HCT116 (cell line): ENCODE results near the gene BORCS5. TPM values are rescaled to one million over a fixed set of nuclear protein-coding genes. Genes with fewer than 3 reads are reported as not detected.

Experiments
- ATAC-seq: fragments of 200-7000 bp; cut with Tn5 transposase; 2 replicates; pipeline ENCODE4 v1.9.1; 2020; ENCODE audit warnings: mild to moderate bottlenecking, moderate library complexity
- BruUV-seq: library from RNA; stranded (reverse); fragments of 400-500 nt; replicated peaks from 2 replicates; lab custom pipeline; 2021; lab: Mats Ljungman, UMichigan
- CTCF ChIA-PET: fragments of 300-600 bp; sonication (Branson Sonifier 250); formaldehyde crosslinking; loops from one replicate; lab custom pipeline; 2021; ENCODE audit warnings: antibody characterized with exemption; lab: Charles Lee
- POLR2A ChIA-PET: fragments of 300-600, 350-600 bp; sonication (Branson Sonifier 250); formaldehyde crosslinking; loops from one replicate; lab custom pipeline; 2021; ENCODE audit warnings: antibody characterized with exemption; lab: Charles Lee
- RAD21 ChIA-PET, 2 experiments: fragments of 300-600 bp; sonication (Branson Sonifier 250); formaldehyde crosslinking; loops; one replicate each; lab custom pipeline; 2023; ENCODE audit warnings: low total read pairs in 2 of 2; ENCODE audit not compliant: uncharacterized antibody in 2 of 2, unreplicated experiment in 2 of 2, low non-redundant PET in 1 of 2; lab: Charles Lee
- DNase-seq: peaks from one replicate; pipeline ENCODE4 v3.0.0-alpha.2; 2010; ENCODE audit warnings: low read depth, low spot score
- H2AFZ ChIP-seq: fragments of 200-600 bp; shearing (Covaris generic), sonication (generic); 2 replicates; pipeline ENCODE4 v1.6.1; 2017; ENCODE audit warnings: low read depth, mixed run types, mixed read lengths, antibody characterized with exemption, low read length; ENCODE audit not compliant: poor library complexity, severe bottlenecking
- H3K27ac ChIP-seq: 2 replicates; pipeline ENCODE4 v1.5.1; 2012; ENCODE audit warnings: low read depth, low read length
- H3K27me3 ChIP-seq: fragments of 200-600 bp; sonication (generic); 2 replicates; pipeline ENCODE4 v1.6.1; 2016; ENCODE audit warnings: mixed run types, low read length, mixed read lengths; ENCODE audit not compliant: insufficient read depth
- H3K36me3 ChIP-seq, 2 experiments: fragments of 200-500 bp in 1 of 2; fragments of 200-600 bp in 1 of 2; sonication (Bioruptor generic) in 1 of 2; sonication (generic) in 1 of 2; 2 replicates each; pipeline versions ENCODE4 v1.5.1 to v1.6.1; 2014 to 2016; ENCODE audit warnings: low read length in 2 of 2, inconsistent platforms in 1 of 2, mixed read lengths in 1 of 2, mixed run types in 1 of 2; ENCODE audit not compliant: insufficient read depth in 2 of 2, control insufficient read depth in 1 of 2
- H3K4me1 ChIP-seq, 2 experiments: fragments of 200-600 bp in 1 of 2; sonication (generic) in 1 of 2; 2 replicates each; pipeline versions ENCODE4 v1.5.1 to v1.6.1; 2012 to 2017; ENCODE audit warnings: low read length in 2 of 2, inconsistent platforms in 1 of 2, mild to moderate bottlenecking in 1 of 2, mixed read lengths in 1 of 2, mixed run types in 1 of 2, moderate library complexity in 1 of 2; ENCODE audit not compliant: insufficient read depth in 2 of 2, control insufficient read depth in 1 of 2
- H3K4me2 ChIP-seq: fragments of 200-600 bp; sonication (generic); 2 replicates; pipeline ENCODE4 v1.6.1; 2017; ENCODE audit warnings: mixed run types, low read length, mixed read lengths
- H3K4me3 ChIP-seq, 2 experiments: fragments of 200-600 bp in 1 of 2; sonication (generic) in 1 of 2; replicated peaks in 1 of 2; 2 replicates each; pipeline ENCODE4 v1.5.1; 2011 to 2016; ENCODE audit warnings: low read length in 2 of 2, control low read depth in 1 of 2, low read depth in 1 of 2, mild to moderate bottlenecking in 1 of 2, mixed read lengths in 1 of 2, mixed run types in 1 of 2
- H3K79me2 ChIP-seq: fragments of 200-600 bp; sonication (generic); 2 replicates; pipeline ENCODE4 v1.6.1; 2017; ENCODE audit warnings: mild to moderate bottlenecking, mixed run types, low read length, moderate library complexity, mixed read lengths; ENCODE audit not compliant: insufficient read depth
- H3K9ac ChIP-seq: fragments of 200-600 bp; sonication (generic); 2 replicates; pipeline ENCODE4 v1.6.1; 2016; ENCODE audit warnings: low read length, mixed read lengths
- H3K9me2 ChIP-seq: fragments of 200-600 bp; sonication (generic), shearing (Covaris generic); 2 replicates; pipeline ENCODE4 v1.6.1; 2017; ENCODE audit warnings: mixed run types, mild to moderate bottlenecking, moderate library complexity; ENCODE audit not compliant: insufficient read depth
- H3K9me3 ChIP-seq, 2 experiments: fragments of 200-500 bp in 1 of 2; fragments of 200-600 bp in 1 of 2; sonication (Bioruptor generic) in 1 of 2; sonication (generic) in 1 of 2; 2 replicates each; pipeline ENCODE4 v1.6.1; 2014 to 2017; ENCODE audit warnings: low read length in 2 of 2, mixed read lengths in 2 of 2, inconsistent platforms in 1 of 2, low read depth in 1 of 2, mild to moderate bottlenecking in 1 of 2, mixed run types in 1 of 2, moderate library complexity in 1 of 2; ENCODE audit not compliant: control insufficient read depth in 1 of 2, insufficient read depth in 1 of 2
- H4K20me1 ChIP-seq: fragments of 200-600 bp; sonication (generic), shearing (Covaris generic); 2 replicates; pipeline ENCODE4 v1.6.1; 2017; ENCODE audit warnings: mixed run types, mild to moderate bottlenecking, moderate library complexity; ENCODE audit not compliant: insufficient read depth
- ATF3 ChIP-seq: IDR thresholded peaks from 2 replicates; pipeline ENCODE4 v1.6.1; 2012
- CEBPB ChIP-seq: IDR thresholded peaks from 2 replicates; pipeline ENCODE4 v1.6.1; 2012; ENCODE audit warnings: low read depth
- CTCF ChIP-seq, 3 experiments: fragments of 200-600 bp in 1 of 3; sonication (generic) in 1 of 3; IDR thresholded peaks in 2 of 3; conservative IDR thresholded peaks in 1 of 3; 2 replicates each; pipeline ENCODE4 v1.5.1; 2012 to 2017; ENCODE audit warnings: low read depth in 2 of 3, low read length in 2 of 3, antibody characterized with exemption in 1 of 3, borderline replicate concordance in 1 of 3, control low read depth in 1 of 3, mild to moderate bottlenecking in 1 of 3, mixed read lengths in 1 of 3, mixed run types in 1 of 3, moderate library complexity in 1 of 3; ENCODE audit not compliant: insufficient read depth in 1 of 3
- MAX ChIP-seq: IDR thresholded peaks from 2 replicates; pipeline ENCODE4 v1.6.1; 2012
- TCF7L2 ChIP-seq: IDR thresholded peaks from 2 replicates; pipeline ENCODE4 v1.7.0; 2011; ENCODE audit warnings: borderline replicate concordance, inconsistent platforms; ENCODE audit not compliant: insufficient read depth, insufficient read length; ENCODE audit errors: extremely low read depth
- ZFX ChIP-seq: fragments of 450-650 bp; IDR thresholded peaks from 2 replicates; pipeline ENCODE4 v1.6.1; 2017
- intact Hi-C: fragments of 100-400 bp; cut with micrococcal nuclease; formaldehyde crosslinking; loops from 2 replicates; pipeline ENCODE4 v1.10.0; 2022
- total RNA-seq: library from RNA; stranded (reverse); gene quantifications from one replicate; pipeline ENCODE4 v1.2.1, GENCODE V29; 2021; ENCODE audit not compliant: unreplicated experiment

The BORCS5 gene
- total RNA-seq, 1 experiment from 2014 or later, result 8.7 TPM

- CTCF ChIA-PET, result no interaction called here
- Histone ChIP-seq H3K9me2 (no peaks in the 10 kb centered on the region), H3K9me3 (no peaks in the 10 kb centered on the region), H3K9ac (no peak overlapping the region), H3K4me1 (no peaks in the 10 kb centered on the region), H3K79me2 (no peaks in the 10 kb centered on the region), H2AFZ (no peak overlapping the region), H3K36me3 (no peaks in the 10 kb centered on the region), H3K27ac (no peak overlapping the region), H3K4me2 (no peak overlapping the region), H4K20me1 (no peaks in the 10 kb centered on the region), H3K4me3 (no peak overlapping the region), H3K27me3 (no peaks in the 10 kb centered on the region)
- no peak for TF ChIP-seq MAX
- no peak for TF ChIP-seq TCF7L2
- no peak for TF ChIP-seq ZFX
- intact Hi-C loops, result no loop called here
- no TSS peak for BruUV-seq
- POLR2A ChIA-PET, result interaction anchor here (1.5 kb wide), 1 partner anchor 9 kb away, joined by 5 read pairs; the partner anchor contains the start of gene BORCS5
- ATAC-seq, result no peak
- DNase-seq, result no peak
- RAD21 ChIA-PET, result no interaction called here
These were observed 9.1 kb downstream of the BORCS5 start for GRCh38 chr12:12365931-12366431.

GRCh38 chr12:12366701-12367481, 10.0 kb downstream of the BORCS5 start:
- Histone ChIP-seq H3K4me3 (no peak overlapping the region), H3K9me2 (no peaks in the 10 kb centered on the region), H3K9me3 (no peaks in the 10 kb centered on the region), H3K4me1 (no peaks in the 10 kb centered on the region), H3K79me2 (no peaks in the 10 kb centered on the region), H3K9ac (no peak overlapping the region), H3K27ac (no peak overlapping the region), H2AFZ (no peak overlapping the region), H4K20me1 (no peaks in the 10 kb centered on the region), H3K4me2 (no peak overlapping the region), H3K27me3 (no peaks in the 10 kb centered on the region), H3K36me3 (no peaks in the 10 kb centered on the region)
- ATAC-seq, result no peak
- ChIA-PET CTCF (interaction anchor here (1.0 to 1.1 kb wide), 2 partner anchors 11 to 331 kb away, joined by 3 read pairs; no protein-coding TSS in a partner anchor), RAD21 (no interaction called here), POLR2A (interaction anchor here (1.0 to 1.5 kb wide), 3 partner anchors 9 to 10 kb away, joined by 3 to 5 read pairs (median 3); partner anchors contain the start of gene BORCS5)
- intact Hi-C loops, result no loop called here
- no peak for TF ChIP-seq CEBPB
- no peak for TF ChIP-seq MAX
- no peak for TF ChIP-seq ZFX
- TF ChIP-seq CTCF (IDR thresholded peaks at IDR 0.05 in 2 of 3, conservative IDR thresholded peaks at IDR 0.05 in 1 of 3; ENCODE audit: borderline replicate concordance in 1 of 3, insufficient read depth in 1 of 3, low read depth in 2 of 3, low read length in 2 of 3), result no peak
- no peak for TF ChIP-seq ATF3
- no peak for DNase-seq
- no TSS peak for BruUV-seq
